LHCN-M2 (cell line): ENCODE measurements around the gene GPHN. TPM values are rescaled to one million over a fixed set of nuclear protein-coding genes. Genes with fewer than 3 reads are reported as not detected.

ENCODE experiments used
- DNase-seq: peaks from one replicate; pipeline ENCODE4 v3.0.0-alpha.2; 2012; ENCODE audit warnings: low read depth
- polyA plus RNA-seq: library from polyadenylated mRNA; unstranded; fragments of >200 nt; gene quantifications from one replicate; pipeline ENCODE4 v1.2.1, GENCODE V29; 2012; ENCODE audit warnings: missing spikeins
- total RNA-seq: library from RNA; depleted of rRNA; stranded (reverse); fragments of >200 nt; gene quantifications from 2 replicates; pipeline ENCODE4 v1.2.3, GENCODE V29; 2014; rRNA removed

GPHN gene
- total RNA-seq, result 3.0 and 4.7 TPM in 2 replicates
- polyA plus RNA-seq, result 5.0 TPM

DNA sequence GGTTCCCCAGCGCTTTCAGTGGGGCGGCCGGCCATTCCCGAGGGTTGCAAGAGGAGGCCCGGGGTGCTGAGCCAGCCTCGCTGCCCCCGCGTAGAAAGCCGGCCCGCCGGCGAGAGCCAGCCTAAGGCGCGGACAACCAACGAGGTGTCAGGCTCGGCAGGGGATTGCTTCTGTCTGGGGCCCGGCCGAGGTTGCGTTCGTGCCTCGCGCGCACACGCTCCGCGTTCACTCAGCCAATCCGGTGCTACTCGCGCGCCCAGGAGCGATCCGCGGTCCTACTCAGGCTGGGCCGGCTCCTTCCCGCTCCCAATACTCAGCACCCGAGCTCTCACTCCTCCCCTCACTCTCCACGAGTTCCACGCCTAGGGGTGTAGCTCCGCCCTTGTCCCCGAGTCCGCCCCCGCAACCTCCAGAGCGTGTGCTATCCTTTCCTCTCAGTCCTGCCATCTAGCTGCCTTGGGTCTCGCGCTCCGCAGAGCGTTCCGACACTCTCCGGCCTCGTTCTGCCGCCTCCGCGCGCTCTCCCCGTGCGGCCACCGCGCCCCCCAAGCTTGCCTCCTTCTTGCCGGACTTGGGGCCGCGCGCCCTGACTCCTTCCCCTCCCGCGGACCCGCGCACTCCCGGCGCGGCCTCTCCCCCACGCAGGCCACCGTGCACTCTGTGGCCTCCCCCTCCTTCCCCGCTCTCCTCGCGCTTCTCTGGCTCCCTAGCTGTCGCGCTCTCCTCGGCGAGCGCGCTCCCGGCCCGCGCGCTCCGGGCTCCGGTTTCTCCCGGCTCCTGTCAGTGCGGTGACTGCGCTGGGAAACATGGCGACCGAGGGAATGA, at the start of gene GPHN:
Gene GPHN, plus strand, starts transcription at position 426 of the 825 bp plus-strand sequence.
- DNase-seq, result peak; percentile 98

DNA sequence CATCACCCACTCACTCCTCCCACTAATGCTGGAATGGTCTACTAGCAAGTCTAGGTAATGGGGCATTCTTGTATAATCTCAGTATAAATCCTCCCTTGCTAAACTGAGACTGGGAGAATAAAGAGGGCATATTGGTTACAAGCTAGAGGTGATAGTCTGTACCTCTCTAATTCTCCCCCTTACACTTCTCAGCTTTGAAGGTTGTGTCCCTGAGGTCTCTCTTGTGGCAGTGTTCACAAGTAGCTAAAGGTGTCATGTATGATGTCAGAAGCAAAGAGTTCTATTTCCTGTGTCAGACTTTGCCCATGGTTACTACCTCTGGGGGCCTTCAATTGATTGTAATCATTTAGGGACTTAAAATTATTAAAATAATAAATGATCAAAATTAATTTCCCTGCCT, 48.3 kb upstream of the GPHN start:
- DNase-seq, result no peak

DNA sequence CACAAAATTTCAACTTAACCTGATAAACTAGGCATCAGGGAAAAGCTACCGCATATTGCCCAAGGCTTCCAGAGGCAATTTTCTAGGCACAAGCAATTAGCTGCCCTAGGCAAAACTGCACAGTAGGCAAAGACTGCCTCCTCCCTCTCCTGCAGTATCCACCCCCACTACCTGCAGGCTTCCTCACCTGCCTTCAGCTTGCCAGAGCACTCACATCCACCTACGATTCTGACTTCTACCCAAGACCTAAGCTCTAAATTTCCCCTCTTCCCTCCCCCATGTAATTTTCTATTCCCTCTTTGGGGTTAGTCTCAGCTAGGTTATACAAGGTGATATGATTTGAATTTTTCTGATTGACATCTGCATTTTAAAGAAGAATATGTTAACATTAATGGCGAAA, 43.7 kb upstream of the GPHN start:
- no peak for DNase-seq

DNA sequence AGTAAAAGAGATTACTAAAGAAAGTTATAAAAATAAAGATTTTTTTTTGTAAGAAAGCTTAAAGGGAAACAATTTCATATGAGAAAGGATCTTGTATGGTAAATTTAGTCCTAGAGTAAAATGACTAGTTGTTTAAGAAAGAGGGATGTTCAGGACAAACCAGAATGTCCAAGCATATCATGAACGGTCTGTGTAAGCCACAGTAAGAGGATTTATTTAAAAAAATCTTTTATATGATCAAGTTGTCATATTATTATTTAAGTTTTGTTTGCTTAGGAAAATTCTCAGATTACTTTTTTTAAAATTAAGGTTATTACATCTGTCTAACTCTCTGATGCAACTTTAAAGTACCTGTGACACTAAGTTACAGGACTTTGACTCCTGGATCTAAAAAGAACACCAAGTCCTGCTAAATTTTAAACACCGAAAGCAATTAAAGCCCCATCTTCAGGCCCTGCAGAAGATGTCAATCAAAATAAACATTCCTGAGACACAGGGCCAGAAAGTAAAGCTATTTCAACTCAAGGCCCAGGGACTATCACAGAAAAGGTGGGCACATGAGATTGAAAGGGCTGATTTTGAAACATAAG, 39.1 kb upstream of the GPHN start:
- DNase-seq, result peak; percentile 7

- DNase-seq, result no peak
Measured at GRCh38 chr14:66471584-66471983, 36.4 kb upstream of the GPHN start.

DNA sequence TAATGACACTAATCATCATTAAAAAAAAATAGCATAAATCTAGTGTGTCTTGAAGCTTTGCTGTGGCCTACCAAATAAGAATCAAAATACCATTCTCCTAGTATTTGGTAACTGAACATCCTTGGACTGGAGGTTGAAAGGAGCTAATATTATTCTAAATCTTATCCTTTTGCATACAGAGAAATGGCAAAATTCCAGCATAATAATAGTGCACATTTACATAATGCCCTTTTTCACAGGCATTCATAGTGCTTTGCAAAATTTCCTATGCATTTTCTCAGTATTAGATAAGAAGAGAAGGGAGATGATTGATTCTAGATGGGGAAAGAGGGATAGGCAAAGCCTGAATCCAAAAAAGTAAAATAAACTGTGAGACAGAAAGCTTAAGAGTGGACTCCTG, 35.7 kb upstream of the GPHN start:
- DNase-seq, result no peak

DNA sequence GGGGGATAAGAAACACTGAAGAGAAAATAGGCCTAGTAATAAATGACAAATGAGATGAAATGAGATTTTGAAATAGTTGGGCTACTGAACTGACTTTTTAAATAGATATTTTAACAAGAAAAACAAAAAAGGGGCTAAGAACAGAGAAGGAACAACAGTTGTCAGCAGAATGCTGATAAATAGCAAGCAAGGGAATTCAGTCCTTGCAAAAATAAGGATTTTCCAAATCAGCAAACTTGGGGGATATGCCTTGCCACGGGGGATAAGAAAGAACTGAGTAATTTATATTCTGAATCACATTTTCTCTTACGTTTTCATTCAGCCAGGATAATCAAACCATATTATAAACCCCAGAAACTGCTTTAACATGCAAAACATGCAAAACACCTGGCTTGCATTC, 34.7 kb upstream of the GPHN start:
- no peak for DNase-seq

DNA sequence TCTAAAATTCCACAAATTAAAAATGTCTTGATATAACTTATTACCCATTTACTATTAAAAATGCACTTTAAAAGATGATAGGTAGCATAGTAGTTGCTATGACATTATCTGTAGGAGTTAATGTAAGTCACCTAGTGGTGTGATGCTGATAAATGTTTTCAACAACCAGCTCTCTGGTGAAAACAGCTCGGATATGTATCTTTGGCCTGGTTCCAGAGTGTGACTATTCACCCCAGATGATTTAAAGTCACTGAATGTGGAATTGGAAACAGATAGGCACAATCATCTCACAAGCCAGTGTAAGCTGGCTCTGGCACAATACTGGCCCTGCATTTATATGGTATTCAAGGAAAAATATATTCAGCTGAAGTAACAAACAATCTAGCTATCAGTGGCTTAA, 31.0 kb upstream of the GPHN start:
- DNase-seq, result peak; percentile 53

DNA sequence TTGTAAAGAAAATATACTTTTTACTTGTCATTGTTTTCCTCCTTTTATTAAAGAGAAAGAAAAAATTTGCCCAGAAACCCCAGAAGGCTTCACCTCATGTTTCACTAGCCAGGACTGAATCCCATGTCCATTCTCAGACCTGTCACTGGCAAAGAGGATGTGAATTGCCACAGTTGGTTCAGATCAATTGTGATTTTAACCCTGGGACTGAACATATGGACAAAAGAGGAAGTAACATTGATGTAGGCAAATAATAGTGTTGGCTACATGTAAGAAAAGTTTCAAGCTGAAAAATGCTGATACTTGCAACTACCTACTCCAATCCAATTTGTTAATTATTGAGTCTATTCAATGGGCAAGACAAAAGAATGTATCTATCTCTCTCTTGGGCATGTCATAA, 30.4 kb upstream of the GPHN start:
- no peak for DNase-seq

GRCh38 chr14:66482873-66483272, 25.1 kb upstream of the GPHN start:
- DNase-seq, result no peak

DNA sequence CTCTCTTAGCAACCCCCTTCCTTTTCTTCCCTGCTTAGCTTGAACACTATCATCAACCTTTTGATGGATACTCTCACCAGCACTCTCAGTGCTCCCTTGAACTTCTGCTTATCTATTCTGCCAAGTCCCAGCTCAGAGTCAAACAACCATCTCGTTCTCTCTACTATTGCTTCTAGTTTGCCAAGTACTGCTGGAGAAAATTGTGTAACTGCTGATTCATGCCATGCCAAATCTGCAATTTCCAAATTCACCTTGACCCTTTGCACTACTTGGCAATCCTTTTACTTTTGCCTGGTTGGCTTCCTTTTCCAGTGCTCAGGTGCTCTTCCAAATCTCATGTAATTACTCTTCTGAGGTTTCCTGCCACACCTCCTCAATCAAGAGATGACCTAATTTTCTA, 24.6 kb upstream of the GPHN start:
- no peak for DNase-seq

DNA sequence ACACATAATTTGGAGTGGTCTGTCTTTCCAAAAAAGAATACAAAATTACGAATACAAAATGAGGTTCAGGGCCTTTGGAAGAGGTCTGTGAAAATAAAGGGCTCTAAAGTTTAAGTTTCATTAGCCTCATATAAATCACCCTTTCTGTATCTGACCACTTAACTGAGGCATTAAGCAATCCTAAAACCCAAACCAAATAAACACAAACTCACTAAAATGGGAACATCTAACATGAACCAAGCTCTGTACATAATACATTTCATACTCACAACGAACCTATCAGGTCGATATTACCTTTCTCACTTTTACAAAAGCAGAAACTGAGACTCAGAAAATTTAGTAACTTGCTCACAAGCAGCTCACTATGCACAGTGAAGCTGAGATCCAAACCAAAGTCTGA, 22.9 kb upstream of the GPHN start:
- no peak for DNase-seq

DNA sequence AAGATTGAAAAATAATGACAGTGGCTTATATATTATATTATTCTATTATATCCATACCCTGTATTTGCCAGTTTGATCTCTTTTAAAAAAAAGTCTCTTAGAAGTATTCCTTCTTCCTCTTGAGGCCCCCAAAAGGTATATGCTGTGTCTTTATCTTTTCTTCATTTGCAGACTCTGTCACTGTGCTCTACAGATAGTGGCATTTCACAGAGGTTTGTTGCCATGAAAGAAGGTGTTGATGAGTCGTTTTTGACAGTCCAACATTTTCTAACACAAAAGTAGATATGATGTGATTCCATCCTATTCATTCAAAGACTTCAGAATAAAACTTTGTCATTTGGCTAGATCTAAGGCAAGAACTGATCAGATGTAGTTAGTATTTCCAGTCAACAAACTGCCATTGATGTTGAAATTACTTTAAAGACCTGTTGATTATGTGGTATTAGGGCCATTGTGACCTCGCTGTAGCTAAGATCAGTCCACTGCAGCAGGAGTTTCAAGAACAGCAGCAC, 22.0 kb upstream of the GPHN start, which contains the start of gene CCDC196:
Gene CCDC196, plus strand, starts transcription at position 462 of the 512 bp plus-strand sequence. CDS start 132 bp downstream, outside the sequence.
- no peak for DNase-seq

DNA sequence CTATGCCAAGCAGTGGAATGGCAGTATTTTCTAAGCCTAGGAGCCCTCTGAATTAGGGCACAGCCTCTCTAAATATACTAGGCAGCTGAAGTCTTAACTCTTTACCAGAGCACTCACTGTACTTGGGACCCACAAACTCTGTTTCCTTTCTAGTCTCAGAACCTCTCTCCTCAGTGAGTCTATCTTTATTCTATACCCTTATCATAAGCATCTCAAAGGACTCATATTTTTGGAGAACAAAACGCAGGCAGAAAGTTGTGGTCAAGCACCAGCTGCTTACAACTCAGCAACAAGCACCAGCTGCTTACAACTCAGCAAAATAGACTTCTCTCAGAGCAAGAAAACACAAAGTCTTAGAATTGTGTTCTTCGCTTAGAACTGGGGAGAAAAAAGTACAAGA, 20.8 kb upstream of the GPHN start:
- no peak for DNase-seq

- DNase-seq, result no peak
Measured at GRCh38 chr14:66490143-66491111, 17.5 kb upstream of the GPHN start.

GRCh38 chr14:66493750-66494149, 14.2 kb upstream of the GPHN start:
- DNase-seq, result no peak

GRCh38 chr14:66495218-66496098, 12.5 kb upstream of the GPHN start:
- peak; percentile 53 for DNase-seq

GRCh38 chr14:66496188-66496807, 11.6 kb upstream of the GPHN start:
- DNase-seq, result no peak

DNA sequence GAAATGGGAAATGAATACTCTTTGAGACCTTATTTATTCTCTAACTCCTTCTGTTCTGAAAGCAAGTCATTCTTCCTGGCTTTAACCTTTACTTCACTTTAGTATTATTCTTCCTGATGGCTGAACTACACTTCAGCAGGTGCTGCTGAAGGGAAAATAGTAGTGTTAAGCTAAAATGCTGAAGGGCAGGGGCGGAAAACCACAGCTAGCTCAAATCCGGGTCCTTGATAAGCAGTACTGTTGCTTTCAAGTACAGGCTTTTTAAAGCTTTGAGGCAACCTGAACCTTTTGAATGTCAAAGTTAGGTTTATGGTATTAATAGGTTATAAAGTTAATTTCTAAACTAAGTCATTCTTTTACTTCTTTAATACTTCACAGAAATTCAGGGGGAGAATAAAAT, 11.0 kb upstream of the GPHN start:
- DNase-seq, result no peak

GRCh38 chr14:66498311-66498710, 9.6 kb upstream of the GPHN start:
- DNase-seq, result no peak
